WTC11 (cell line): ENCODE measurements around the gene OSR1. TPM values are rescaled to one million over a fixed set of nuclear protein-coding genes. Genes with fewer than 3 reads are reported as not detected.

Experiments used
- ATAC-seq: fragments of 200-7000 bp; cut with Tn5 transposase; 2 replicates; pipeline ENCODE4 v1.10.0; 2021; ENCODE audit warnings: mild to moderate bottlenecking, moderate library complexity
- Bru-seq: library from RNA; stranded (reverse); fragments of 400-500 nt; gene quantifications from one replicate; lab custom pipeline; 2021; lab: Mats Ljungman, UMichigan
- CTCF ChIA-PET: fragments of 300-600 bp; sonication (Branson Sonifier 250); formaldehyde crosslinking; loops from one replicate; lab custom pipeline; 2021; ENCODE audit warnings: antibody characterized with exemption; lab: Charles Lee
- POLR2A ChIA-PET: fragments of 350-600 bp; sonication (Branson Sonifier 250); formaldehyde crosslinking; loops from one replicate; lab custom pipeline; 2021; ENCODE audit warnings: antibody characterized with exemption; lab: Charles Lee
- DNase-seq: peaks from one replicate; pipeline ENCODE4 v3.0.0; 2021; ENCODE audit warnings: low spot score
- H3K27ac Mint-ChIP-seq: 2 replicates; pipeline ENCODE4 v1.8.0; 2021; ENCODE audit warnings: mixed read lengths
- H3K27me3 Mint-ChIP-seq: 2 replicates; pipeline ENCODE4 v1.8.0; 2021; ENCODE audit warnings: low read depth, mild to moderate bottlenecking, moderate library complexity, mixed read lengths
- H3K36me3 Mint-ChIP-seq: 2 replicates; pipeline ENCODE4 v1.8.0; 2021; ENCODE audit warnings: mixed read lengths
- H3K4me1 Mint-ChIP-seq: 2 replicates; pipeline ENCODE4 v1.8.0; 2022; ENCODE audit warnings: mixed read lengths
- H3K4me3 Mint-ChIP-seq: 2 replicates; pipeline ENCODE4 v1.8.0; 2021; ENCODE audit warnings: mild to moderate bottlenecking, moderate library complexity, mixed read lengths
- H3K9me3 Mint-ChIP-seq: 2 replicates; pipeline ENCODE4 v1.8.0; 2021; ENCODE audit warnings: mixed read lengths
- CREB1 ChIP-seq: sonication (generic); formaldehyde crosslinking; IDR thresholded peaks from 2 replicates; pipeline ENCODE4 v1.8.0; 2023; ENCODE audit warnings: mild to moderate bottlenecking, missing genetic modification reagents
- ESRRA ChIP-seq: sonication (generic); formaldehyde crosslinking; IDR thresholded peaks from 2 replicates; pipeline ENCODE4 v1.8.1; 2022; ENCODE audit warnings: mild to moderate bottlenecking, missing genetic modification reagents, borderline replicate concordance
- ETV6 ChIP-seq: sonication (generic); formaldehyde crosslinking; IDR thresholded peaks from 2 replicates; pipeline ENCODE4 v1.8.1; 2022; ENCODE audit warnings: mild to moderate bottlenecking, missing genetic modification reagents
- MYBL2 ChIP-seq: sonication (generic); formaldehyde crosslinking; IDR thresholded peaks from 2 replicates; pipeline ENCODE4 v1.8.1; 2023; ENCODE audit warnings: mild to moderate bottlenecking, moderate library complexity, missing genetic modification reagents
- RORB ChIP-seq: fragments of 250-450 bp; sonication (Bioruptor Pico); IDR thresholded peaks from 2 replicates; pipeline ENCODE4 v1.9.0; 2021; ENCODE audit warnings: mild to moderate bottlenecking
- SMAD3 ChIP-seq: sonication (generic); formaldehyde crosslinking; IDR thresholded peaks from 2 replicates; pipeline ENCODE4 v1.8.0; 2022; ENCODE audit warnings: missing genetic modification reagents, mild to moderate bottlenecking, borderline replicate concordance
- SMAD4 ChIP-seq: sonication (generic); formaldehyde crosslinking; IDR thresholded peaks from 2 replicates; pipeline ENCODE4 v1.8.0; 2022; ENCODE audit warnings: mild to moderate bottlenecking, missing genetic modification reagents
- SOX15 ChIP-seq: fragments of 250-450 bp; sonication (Bioruptor Pico); IDR thresholded peaks from 2 replicates; pipeline ENCODE4 v1.9.0; 2021; ENCODE audit warnings: mild to moderate bottlenecking
- SP1 ChIP-seq: sonication (generic); formaldehyde crosslinking; conservative IDR thresholded peaks from 2 replicates; pipeline ENCODE4 v1.8.1; 2022; ENCODE audit warnings: missing genetic modification reagents
- TCF7 ChIP-seq: sonication (generic); formaldehyde crosslinking; IDR thresholded peaks from 2 replicates; pipeline ENCODE4 v1.8.0; 2022; ENCODE audit warnings: mild to moderate bottlenecking, low read depth, missing genetic modification reagents, moderate library complexity
- TEAD4 ChIP-seq: sonication (generic); formaldehyde crosslinking; IDR thresholded peaks from 2 replicates; pipeline ENCODE4 v1.8.0; 2022; ENCODE audit warnings: mild to moderate bottlenecking, missing genetic modification reagents
- ZBTB21 ChIP-seq: sonication (generic); formaldehyde crosslinking; IDR thresholded peaks from 2 replicates; pipeline ENCODE4 v1.8.1; 2023; ENCODE audit warnings: mild to moderate bottlenecking, missing genetic modification reagents, borderline replicate concordance
- ZNF121 ChIP-seq: sonication (generic); formaldehyde crosslinking; IDR thresholded peaks from 2 replicates; pipeline ENCODE4 v1.8.0; 2023; ENCODE audit warnings: missing genetic modification reagents
- long read RNA-seq, 3 experiments: library from RNA in 1 of 3; library from capped mRNA in 1 of 3; library from polyadenylated mRNA in 1 of 3; unstranded in 2 of 3; stranded (forward) in 1 of 3; transcript quantifications; one replicate each; pipeline ENCODE4 v2.0.0, GENCODE V29; 2021
- total RNA-seq: library from RNA; stranded (reverse); gene quantifications from 3 replicates; pipeline ENCODE4 v1.2.3, GENCODE V29; 2021
- TF ChIP-seq, protein P1 (sequence below): sonication (generic); formaldehyde crosslinking; IDR thresholded peaks from 2 replicates; pipeline ENCODE4 v1.8.1; 2023; ENCODE audit warnings: mild to moderate bottlenecking, missing genetic modification reagents
- TF ChIP-seq, protein P2 (sequence below): sonication (generic); formaldehyde crosslinking; IDR thresholded peaks from 2 replicates; pipeline ENCODE4 v1.8.1; 2022; ENCODE audit warnings: missing genetic modification reagents, borderline replicate concordance
- TF ChIP-seq, protein P3 (sequence below): sonication (generic); formaldehyde crosslinking; IDR thresholded peaks from 2 replicates; pipeline ENCODE4 v1.8.1; 2022; ENCODE audit warnings: low read depth, mild to moderate bottlenecking, moderate library complexity, missing genetic modification reagents, borderline replicate concordance
- TF ChIP-seq, protein P4 (sequence below): sonication (generic); formaldehyde crosslinking; IDR thresholded peaks from 2 replicates; pipeline ENCODE4 v1.8.1; 2023; ENCODE audit warnings: mild to moderate bottlenecking, missing genetic modification reagents, moderate library complexity
- TF ChIP-seq, protein P5 (sequence below): sonication (generic); formaldehyde crosslinking; IDR thresholded peaks from 2 replicates; pipeline ENCODE4 v1.8.1; 2023; ENCODE audit warnings: mild to moderate bottlenecking, missing genetic modification reagents, moderate library complexity
- TF ChIP-seq, protein P6 (sequence below): fragments of 250-450 bp; sonication (Bioruptor Pico); IDR thresholded peaks from 2 replicates; pipeline ENCODE4 v1.9.0; 2021; ENCODE audit warnings: mild to moderate bottlenecking
- TF ChIP-seq, protein P7 (sequence below): sonication (generic); formaldehyde crosslinking; IDR thresholded peaks from 2 replicates; pipeline ENCODE4 v1.8.1; 2022; ENCODE audit warnings: low read depth, missing genetic modification reagents, borderline replicate concordance

Gene OSR1
- total RNA-seq (0.22 to 0.55 TPM (median 0.27 TPM) in 3 replicates), Bru-seq, nascent RNA (percentile 19 among the genes with signal in this experiment)
- long read RNA-seq, experiment 1, result 0 reads
- long read RNA-seq, experiment 2, result 0 reads
- long read RNA-seq, experiment 3, result 0 reads

DNA sequence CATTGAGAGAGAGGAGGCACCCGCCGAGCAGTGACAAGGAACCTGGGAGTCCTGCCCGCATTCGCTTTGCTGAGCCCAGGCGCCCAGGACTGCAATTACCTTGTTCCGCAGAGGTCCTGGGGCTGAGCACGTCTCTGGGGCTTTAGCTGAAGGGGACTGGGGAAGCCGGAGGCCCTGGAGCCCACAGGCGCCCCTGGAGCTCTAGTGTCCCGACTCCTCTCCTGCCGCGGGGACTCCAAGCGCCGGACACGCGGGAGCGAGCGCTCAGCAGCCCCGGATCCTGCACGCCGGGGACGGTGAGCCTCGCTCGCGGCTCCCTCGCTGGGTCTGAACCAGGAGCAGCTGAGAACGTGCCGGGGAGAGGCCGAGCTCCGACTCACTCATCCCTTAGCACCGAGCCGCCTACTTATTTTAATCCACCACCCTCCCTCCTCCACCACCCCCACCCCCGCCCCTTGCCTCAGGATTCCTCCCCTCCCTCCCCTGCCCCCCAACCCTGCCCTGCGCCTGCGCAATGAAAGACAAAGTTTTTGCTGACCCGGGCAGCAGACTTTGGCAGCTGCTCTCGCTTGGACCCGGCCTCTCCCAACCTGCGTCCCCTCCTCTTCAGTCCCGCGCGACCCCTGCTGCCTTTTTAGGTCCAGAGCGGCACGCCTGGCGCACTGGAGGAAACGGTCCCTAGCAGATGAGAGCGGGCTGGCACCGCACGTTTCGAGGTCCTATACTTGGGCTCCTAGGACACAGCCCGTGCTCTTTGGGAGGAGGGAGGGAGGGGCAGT lies at the start of gene OSR1:
Gene OSR1 (minus strand): TSS at position 382 of the 779 bp plus-strand sequence. CDS start 4,818 bp downstream, outside the sequence.
- Mint-ChIP-seq H3K4me3 (peak within 1 kb of the TSS; percentile 69), H3K36me3 (no peaks in the 10 kb centered on the region), H3K27me3 (peaks cover 99% of the 10 kb centered on the region), H3K27ac (no peak within 1 kb of the TSS), H3K9me3 (no peaks in the 10 kb centered on the region), H3K4me1 (peaks cover 55% of the 10 kb centered on the region)
- ChIA-PET POLR2A (interaction anchor here (0.6 to 1.9 kb wide), 2 partner anchors 11 to 1685 kb away, joined by 3 to 5 read pairs; no protein-coding TSS in a partner anchor), CTCF (interaction anchor here (0.6 to 5.5 kb wide), 18 partner anchors 9 to 971 kb away, joined by 3 to 73 read pairs (median 4); partner anchors contain the start of gene RDH14)
- TF ChIP-seq ZBTB21 (CRISPR knock-in tag), result 0 out of 2 replicates have a peak, but pooled peaks have one; percentile 24
- TF ChIP-seq RORB, result no peak
- peak; percentile 79 for DNase-seq
- peak; percentile 47 for ATAC-seq

DNA sequence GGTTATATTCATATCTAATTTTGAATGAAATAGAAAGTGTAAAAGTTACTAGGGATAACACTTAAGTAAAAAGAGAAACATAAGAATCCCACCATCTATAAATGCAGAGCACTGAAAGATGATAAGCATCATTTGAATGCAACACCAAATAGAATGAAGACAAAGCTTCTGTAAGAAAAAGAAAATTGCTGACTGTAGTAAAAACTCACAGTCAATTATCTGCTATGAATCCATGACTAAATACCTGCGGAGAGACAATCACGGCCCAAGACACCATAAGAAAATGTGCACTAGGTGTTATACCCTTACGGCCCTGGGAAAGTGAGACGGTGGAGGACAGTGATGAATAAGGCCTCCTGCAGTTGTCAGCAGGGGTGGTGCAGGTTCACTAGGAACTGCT lies 45.4 kb upstream of the OSR1 start:
- Mint-ChIP-seq H3K27ac (no peak overlapping the region), H3K27me3 (no peaks in the 10 kb centered on the region), H3K9me3 (no peaks in the 10 kb centered on the region; the same call in 1 of the 2 replicates), H3K36me3 (no peaks in the 10 kb centered on the region), H3K4me3 (no peak overlapping the region), H3K4me1 (peaks cover 5% of the 10 kb centered on the region)
- no peak for DNase-seq
- POLR2A ChIA-PET, result interaction anchor here (0.6 kb wide), 1 partner anchor 11 kb away, joined by 3 read pairs; no protein-coding TSS in a partner anchor
- TF ChIP-seq ETV6 (CRISPR knock-in tag), result no peak
- TF ChIP-seq, protein P1, sequence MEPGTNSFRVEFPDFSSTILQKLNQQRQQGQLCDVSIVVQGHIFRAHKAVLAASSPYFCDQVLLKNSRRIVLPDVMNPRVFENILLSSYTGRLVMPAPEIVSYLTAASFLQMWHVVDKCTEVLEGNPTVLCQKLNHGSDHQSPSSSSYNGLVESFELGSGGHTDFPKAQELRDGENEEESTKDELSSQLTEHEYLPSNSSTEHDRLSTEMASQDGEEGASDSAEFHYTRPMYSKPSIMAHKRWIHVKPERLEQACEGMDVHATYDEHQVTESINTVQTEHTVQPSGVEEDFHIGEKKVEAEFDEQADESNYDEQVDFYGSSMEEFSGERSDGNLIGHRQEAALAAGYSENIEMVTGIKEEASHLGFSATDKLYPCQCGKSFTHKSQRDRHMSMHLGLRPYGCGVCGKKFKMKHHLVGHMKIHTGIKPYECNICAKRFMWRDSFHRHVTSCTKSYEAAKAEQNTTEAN (CRISPR knock-in tag), result no peak
- TF ChIP-seq ESRRA, result no peak
- TF ChIP-seq, protein P2, sequence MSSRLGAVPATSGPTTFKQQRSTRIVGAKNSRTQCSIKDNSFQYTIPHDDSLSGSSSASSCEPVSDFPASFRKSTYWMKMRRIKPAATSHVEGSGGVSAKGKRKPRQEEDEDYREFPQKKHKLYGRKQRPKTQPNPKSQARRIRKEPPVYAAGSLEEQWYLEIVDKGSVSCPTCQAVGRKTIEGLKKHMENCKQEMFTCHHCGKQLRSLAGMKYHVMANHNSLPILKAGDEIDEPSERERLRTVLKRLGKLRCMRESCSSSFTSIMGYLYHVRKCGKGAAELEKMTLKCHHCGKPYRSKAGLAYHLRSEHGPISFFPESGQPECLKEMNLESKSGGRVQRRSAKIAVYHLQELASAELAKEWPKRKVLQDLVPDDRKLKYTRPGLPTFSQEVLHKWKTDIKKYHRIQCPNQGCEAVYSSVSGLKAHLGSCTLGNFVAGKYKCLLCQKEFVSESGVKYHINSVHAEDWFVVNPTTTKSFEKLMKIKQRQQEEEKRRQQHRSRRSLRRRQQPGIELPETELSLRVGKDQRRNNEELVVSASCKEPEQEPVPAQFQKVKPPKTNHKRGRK (CRISPR knock-in tag), result no peak
- TF ChIP-seq SOX15 (CRISPR knock-in tag), result no peak
- ATAC-seq, result no peak
- CTCF ChIA-PET, result interaction anchor here (2.1 kb wide), 1 partner anchor 26 kb away, joined by 5 read pairs; no protein-coding TSS in a partner anchor

DNA sequence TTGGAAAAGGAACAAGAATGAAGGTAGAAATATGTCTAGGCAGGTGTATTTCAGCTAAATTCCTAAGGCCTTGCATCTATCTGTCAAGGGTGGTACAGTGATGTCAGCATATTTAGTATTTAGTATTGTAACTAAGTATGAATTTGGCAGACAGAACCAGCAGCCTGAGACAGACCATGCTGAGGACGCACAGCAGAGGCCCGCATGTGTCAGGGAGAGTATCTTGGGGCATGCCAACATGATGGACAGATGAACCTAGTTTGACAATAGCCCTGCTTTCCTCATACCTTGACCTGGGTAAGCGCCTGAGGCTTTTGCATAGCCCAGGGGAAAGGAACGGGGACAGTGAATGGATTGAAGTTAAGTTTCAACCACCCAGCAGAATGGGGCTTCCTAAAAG lies 33.8 kb upstream of the OSR1 start:
- H3K4me3 Mint-ChIP-seq, result no peak overlapping the region
- ChIA-PET POLR2A (no interaction called here), CTCF (no interaction called here)
- peaks cover 10% of the 10 kb centered on the region for H3K36me3 Mint-ChIP-seq
- TF ChIP-seq SMAD4 (CRISPR knock-in tag), result no peak
- no peak for TF ChIP-seq SMAD3 (CRISPR knock-in tag)
- TF ChIP-seq, protein P3, sequence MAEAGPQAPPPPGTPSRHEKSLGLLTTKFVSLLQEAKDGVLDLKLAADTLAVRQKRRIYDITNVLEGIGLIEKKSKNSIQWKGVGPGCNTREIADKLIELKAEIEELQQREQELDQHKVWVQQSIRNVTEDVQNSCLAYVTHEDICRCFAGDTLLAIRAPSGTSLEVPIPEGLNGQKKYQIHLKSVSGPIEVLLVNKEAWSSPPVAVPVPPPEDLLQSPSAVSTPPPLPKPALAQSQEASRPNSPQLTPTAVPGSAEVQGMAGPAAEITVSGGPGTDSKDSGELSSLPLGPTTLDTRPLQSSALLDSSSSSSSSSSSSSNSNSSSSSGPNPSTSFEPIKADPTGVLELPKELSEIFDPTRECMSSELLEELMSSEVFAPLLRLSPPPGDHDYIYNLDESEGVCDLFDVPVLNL, result no peak
- TF ChIP-seq, protein P4, sequence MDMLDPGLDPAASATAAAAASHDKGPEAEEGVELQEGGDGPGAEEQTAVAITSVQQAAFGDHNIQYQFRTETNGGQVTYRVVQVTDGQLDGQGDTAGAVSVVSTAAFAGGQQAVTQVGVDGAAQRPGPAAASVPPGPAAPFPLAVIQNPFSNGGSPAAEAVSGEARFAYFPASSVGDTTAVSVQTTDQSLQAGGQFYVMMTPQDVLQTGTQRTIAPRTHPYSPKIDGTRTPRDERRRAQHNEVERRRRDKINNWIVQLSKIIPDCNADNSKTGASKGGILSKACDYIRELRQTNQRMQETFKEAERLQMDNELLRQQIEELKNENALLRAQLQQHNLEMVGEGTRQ (CRISPR knock-in tag), result no peak
- TF ChIP-seq CREB1 (CRISPR knock-in tag), result no peak
- TF ChIP-seq, protein P5, sequence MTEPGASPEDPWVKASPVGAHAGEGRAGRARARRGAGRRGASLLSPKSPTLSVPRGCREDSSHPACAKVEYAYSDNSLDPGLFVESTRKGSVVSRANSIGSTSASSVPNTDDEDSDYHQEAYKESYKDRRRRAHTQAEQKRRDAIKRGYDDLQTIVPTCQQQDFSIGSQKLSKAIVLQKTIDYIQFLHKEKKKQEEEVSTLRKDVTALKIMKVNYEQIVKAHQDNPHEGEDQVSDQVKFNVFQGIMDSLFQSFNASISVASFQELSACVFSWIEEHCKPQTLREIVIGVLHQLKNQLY (CRISPR knock-in tag), result no peak
- TF ChIP-seq ETV6 (CRISPR knock-in tag), result no peak
- no peak for TF ChIP-seq ESRRA
- TF ChIP-seq, protein P6, sequence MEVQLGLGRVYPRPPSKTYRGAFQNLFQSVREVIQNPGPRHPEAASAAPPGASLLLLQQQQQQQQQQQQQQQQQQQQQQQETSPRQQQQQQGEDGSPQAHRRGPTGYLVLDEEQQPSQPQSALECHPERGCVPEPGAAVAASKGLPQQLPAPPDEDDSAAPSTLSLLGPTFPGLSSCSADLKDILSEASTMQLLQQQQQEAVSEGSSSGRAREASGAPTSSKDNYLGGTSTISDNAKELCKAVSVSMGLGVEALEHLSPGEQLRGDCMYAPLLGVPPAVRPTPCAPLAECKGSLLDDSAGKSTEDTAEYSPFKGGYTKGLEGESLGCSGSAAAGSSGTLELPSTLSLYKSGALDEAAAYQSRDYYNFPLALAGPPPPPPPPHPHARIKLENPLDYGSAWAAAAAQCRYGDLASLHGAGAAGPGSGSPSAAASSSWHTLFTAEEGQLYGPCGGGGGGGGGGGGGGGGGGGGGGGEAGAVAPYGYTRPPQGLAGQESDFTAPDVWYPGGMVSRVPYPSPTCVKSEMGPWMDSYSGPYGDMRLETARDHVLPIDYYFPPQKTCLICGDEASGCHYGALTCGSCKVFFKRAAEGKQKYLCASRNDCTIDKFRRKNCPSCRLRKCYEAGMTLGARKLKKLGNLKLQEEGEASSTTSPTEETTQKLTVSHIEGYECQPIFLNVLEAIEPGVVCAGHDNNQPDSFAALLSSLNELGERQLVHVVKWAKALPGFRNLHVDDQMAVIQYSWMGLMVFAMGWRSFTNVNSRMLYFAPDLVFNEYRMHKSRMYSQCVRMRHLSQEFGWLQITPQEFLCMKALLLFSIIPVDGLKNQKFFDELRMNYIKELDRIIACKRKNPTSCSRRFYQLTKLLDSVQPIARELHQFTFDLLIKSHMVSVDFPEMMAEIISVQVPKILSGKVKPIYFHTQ (CRISPR knock-in tag), result no peak
- no peak for TF ChIP-seq TCF7 (CRISPR knock-in tag)
- TF ChIP-seq SP1, result no peak
- TF ChIP-seq, protein P7, sequence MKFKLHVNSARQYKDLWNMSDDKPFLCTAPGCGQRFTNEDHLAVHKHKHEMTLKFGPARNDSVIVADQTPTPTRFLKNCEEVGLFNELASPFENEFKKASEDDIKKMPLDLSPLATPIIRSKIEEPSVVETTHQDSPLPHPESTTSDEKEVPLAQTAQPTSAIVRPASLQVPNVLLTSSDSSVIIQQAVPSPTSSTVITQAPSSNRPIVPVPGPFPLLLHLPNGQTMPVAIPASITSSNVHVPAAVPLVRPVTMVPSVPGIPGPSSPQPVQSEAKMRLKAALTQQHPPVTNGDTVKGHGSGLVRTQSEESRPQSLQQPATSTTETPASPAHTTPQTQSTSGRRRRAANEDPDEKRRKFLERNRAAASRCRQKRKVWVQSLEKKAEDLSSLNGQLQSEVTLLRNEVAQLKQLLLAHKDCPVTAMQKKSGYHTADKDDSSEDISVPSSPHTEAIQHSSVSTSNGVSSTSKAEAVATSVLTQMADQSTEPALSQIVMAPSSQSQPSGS, result no peak
- no peak for TF ChIP-seq MYBL2 (CRISPR knock-in tag)
- no peak for TF ChIP-seq TEAD4
- no peak for TF ChIP-seq ZNF121 (CRISPR knock-in tag)
- peaks cover 14% of the 10 kb centered on the region for H3K9me3 Mint-ChIP-seq
- H3K27me3 Mint-ChIP-seq, result no peaks in the 10 kb centered on the region
- DNase-seq, result no peak
- ATAC-seq, result no peak
- no peaks in the 10 kb centered on the region for H3K4me1 Mint-ChIP-seq
- no peak overlapping the region for H3K27ac Mint-ChIP-seq
